Activated T-cell treated with anti-CD3 and anti-CD28 coated beads, Interleukin-2, amount 50 U/mL, for 72 hours (primary cell): ENCODE measurements around the gene SLC26A5. TPM values are rescaled to one million over a fixed set of nuclear protein-coding genes. Genes with fewer than 3 reads are reported as not detected.

Experiments used
- ATAC-seq, 2 donors: fragments of 150-1000 bp; cut with Tn5 transposase; replicated peaks in 1 of 2; 2 replicates each; pipeline ENCODE4 v1.10.0; 2021; ENCODE audit warnings: moderate library complexity in 2 of 2, mild to moderate bottlenecking in 1 of 2
- DNase-seq, 2 donors: peaks; one replicate each; pipeline ENCODE4 v3.0.0; 2021 to 2022; ENCODE audit warnings: mixed read lengths in 1 of 2
- H3K27ac Mint-ChIP-seq: one replicate; pipeline ENCODE4 v1.8.0; 2022; ENCODE audit warnings: mild to moderate bottlenecking, moderate library complexity, mixed read lengths
- H3K27me3 Mint-ChIP-seq: one replicate; pipeline ENCODE4 v1.8.0; 2022; ENCODE audit warnings: low read depth, mixed read lengths
- H3K36me3 Mint-ChIP-seq, 2 donors: one replicate each; pipeline ENCODE4 v1.8.0; 2022; ENCODE audit warnings: mixed read lengths in 2 of 2, mild to moderate bottlenecking in 1 of 2; ENCODE audit not compliant: insufficient read depth in 2 of 2
- H3K4me1 Mint-ChIP-seq: one replicate; pipeline ENCODE4 v1.8.0; 2022; ENCODE audit warnings: low read depth, mixed read lengths
- H3K4me3 Mint-ChIP-seq, 2 donors: one replicate each; pipeline ENCODE4 v1.8.0; 2022; ENCODE audit warnings: mild to moderate bottlenecking in 2 of 2, mixed read lengths in 2 of 2, moderate library complexity in 2 of 2
- H3K9me3 Mint-ChIP-seq, 2 donors: one replicate each; pipeline ENCODE4 v1.8.0; 2022; ENCODE audit warnings: mixed read lengths in 2 of 2
- total RNA-seq, 2 donors: library from RNA; stranded (reverse); gene quantifications; one replicate each; pipeline ENCODE4 v1.2.3, GENCODE V29; 2022

Gene SLC26A5
- total RNA-seq, 2 donors from 2014 or later, result not detected

GRCh38 chr7:103391976-103392375, 54.0 kb downstream of the SLC26A5 start:
- H3K4me1 Mint-ChIP-seq, result no peaks in the 10 kb centered on the region
- ATAC-seq (no peak), DNase-seq (no peak)
- H3K27ac Mint-ChIP-seq, result no peak overlapping the region
- peaks cover 19% of the 10 kb centered on the region for H3K27me3 Mint-ChIP-seq
- H3K9me3 Mint-ChIP-seq, result no peaks in the 10 kb centered on the region
- H3K36me3 Mint-ChIP-seq, result no peaks in the 10 kb centered on the region
- H3K4me3 Mint-ChIP-seq, result no peak overlapping the region

- Mint-ChIP-seq H3K36me3 (no peaks in the 10 kb centered on the region), H3K27ac (no peak overlapping the region), H3K9me3 (no peaks in the 10 kb centered on the region), H3K27me3 (peaks cover 13% of the 10 kb centered on the region), H3K4me1 (no peaks in the 10 kb centered on the region), H3K4me3 (no peak overlapping the region)
- ATAC-seq (no peak), DNase-seq (no peak)
Observed at GRCh38 chr7:103391150-103391549, 54.9 kb downstream of the SLC26A5 start.

- no peak overlapping the region for H3K4me3 Mint-ChIP-seq
- peaks cover 11% of the 10 kb centered on the region for H3K27me3 Mint-ChIP-seq
- ATAC-seq, result no peak
Observed at GRCh38 chr7:103389263-103389662, 56.7 kb downstream of the SLC26A5 start.

GRCh38 chr7:103388469-103389140, 57.4 kb downstream of the SLC26A5 start:
- Mint-ChIP-seq H3K27ac (no peak overlapping the region), H3K27me3 (peaks cover 11% of the 10 kb centered on the region), H3K4me1 (no peaks in the 10 kb centered on the region), H3K36me3 (no peaks in the 10 kb centered on the region), H3K4me3 (no peak overlapping the region), H3K9me3 (no peaks in the 10 kb centered on the region)
- DNase-seq (no peak), ATAC-seq (no peak)

More at GRCh38 chr7:103389263-103389662, 56.7 kb downstream of the SLC26A5 start:
- H3K4me1 Mint-ChIP-seq, result no peaks in the 10 kb centered on the region
- no peak for DNase-seq
- H3K9me3 Mint-ChIP-seq, result no peaks in the 10 kb centered on the region
- H3K36me3 Mint-ChIP-seq, result no peaks in the 10 kb centered on the region
- H3K27ac Mint-ChIP-seq, result no peak overlapping the region

GRCh38 chr7:103387242-103387641, 58.8 kb downstream of the SLC26A5 start:
- Mint-ChIP-seq H3K4me3 (no peak overlapping the region), H3K27me3 (peaks cover 11% of the 10 kb centered on the region), H3K27ac (no peak overlapping the region), H3K36me3 (no peaks in the 10 kb centered on the region), H3K4me1 (no peaks in the 10 kb centered on the region), H3K9me3 (no peaks in the 10 kb centered on the region)
- no peak for ATAC-seq
- no peak for DNase-seq

- peaks cover 18% of the 10 kb centered on the region for H3K27me3 Mint-ChIP-seq
- H3K4me1 Mint-ChIP-seq, result no peaks in the 10 kb centered on the region
- no peaks in the 10 kb centered on the region for H3K9me3 Mint-ChIP-seq
- no peaks in the 10 kb centered on the region for H3K36me3 Mint-ChIP-seq
- peak; percentile 25 to 60 for ATAC-seq
- no peak overlapping the region for H3K27ac Mint-ChIP-seq
- DNase-seq, result no peak
- no peak overlapping the region for H3K4me3 Mint-ChIP-seq
Observed at GRCh38 chr7:103382032-103382402, 64.0 kb downstream of the SLC26A5 start.

GRCh38 chr7:103381280-103382031, 64.6 kb downstream of the SLC26A5 start:
- ATAC-seq, result peak; percentile 7 to 25
- no peaks in the 10 kb centered on the region for H3K36me3 Mint-ChIP-seq
- no peaks in the 10 kb centered on the region for H3K9me3 Mint-ChIP-seq
- no peak for DNase-seq
- peaks cover 18% of the 10 kb centered on the region for H3K27me3 Mint-ChIP-seq
- no peaks in the 10 kb centered on the region for H3K4me1 Mint-ChIP-seq
- H3K4me3 Mint-ChIP-seq, result no peak overlapping the region
- no peak overlapping the region for H3K27ac Mint-ChIP-seq

GRCh38 chr7:103380395-103381191, 65.4 kb downstream of the SLC26A5 start:
- H3K4me1 Mint-ChIP-seq, result no peaks in the 10 kb centered on the region
- ATAC-seq (no peak), DNase-seq (no peak)
- H3K9me3 Mint-ChIP-seq, result no peaks in the 10 kb centered on the region
- H3K36me3 Mint-ChIP-seq, result no peaks in the 10 kb centered on the region
- H3K27me3 Mint-ChIP-seq, result peaks cover 18% of the 10 kb centered on the region
- H3K27ac Mint-ChIP-seq, result no peak overlapping the region
- H3K4me3 Mint-ChIP-seq, result no peak overlapping the region

- Mint-ChIP-seq H3K27ac (no peak overlapping the region), H3K9me3 (no peaks in the 10 kb centered on the region), H3K27me3 (peaks cover 18% of the 10 kb centered on the region), H3K4me1 (no peaks in the 10 kb centered on the region), H3K36me3 (no peaks in the 10 kb centered on the region), H3K4me3 (no peak overlapping the region)
- DNase-seq (no peak), ATAC-seq (no peak)
Observed at GRCh38 chr7:103379270-103379975, 66.6 kb downstream of the SLC26A5 start.

GRCh38 chr7:103373866-103374643, 72.0 kb downstream of the SLC26A5 start:
- Mint-ChIP-seq H3K36me3 (no peaks in the 10 kb centered on the region), H3K4me1 (no peaks in the 10 kb centered on the region), H3K27ac (peak overlapping the region; percentile 55), H3K9me3 (no peaks in the 10 kb centered on the region), H3K4me3 (no peak overlapping the region), H3K27me3 (peaks cover 12% of the 10 kb centered on the region)
- no peak for DNase-seq
- ATAC-seq, result no peak

- no peak for ATAC-seq
- H3K4me3 Mint-ChIP-seq, result no peak overlapping the region
- DNase-seq, result no peak
- H3K36me3 Mint-ChIP-seq, result peaks cover 2 to 12% of the 10 kb centered on the region in 2 donors
- no peaks in the 10 kb centered on the region for H3K4me1 Mint-ChIP-seq
- H3K27me3 Mint-ChIP-seq, result no peaks in the 10 kb centered on the region
- H3K9me3 Mint-ChIP-seq, result no peaks in the 10 kb centered on the region
- H3K27ac Mint-ChIP-seq, result no peak overlapping the region
Observed at GRCh38 chr7:103369432-103369831, 76.6 kb downstream of the SLC26A5 start.

GRCh38 chr7:103349805-103350204, 96.2 kb downstream of the SLC26A5 start:
- no peaks in the 10 kb centered on the region for H3K27me3 Mint-ChIP-seq
- peak overlapping the region; percentile 21 for H3K27ac Mint-ChIP-seq
- no peak for ATAC-seq
- H3K4me1 Mint-ChIP-seq, result peaks cover 67% of the 10 kb centered on the region
- H3K4me3 Mint-ChIP-seq, result peak overlapping the region; percentile 72 to 97
- no peak for DNase-seq
- no peaks in the 10 kb centered on the region for H3K9me3 Mint-ChIP-seq
- peaks cover 7 to 14% of the 10 kb centered on the region in 2 donors for H3K36me3 Mint-ChIP-seq
